HCT116 (cell line): ENCODE results near the gene RUFY4. TPM values are rescaled to one million over a fixed set of nuclear protein-coding genes. Genes with fewer than 3 reads are reported as not detected.

Experiments used
- ATAC-seq: fragments of 200-7000 bp; cut with Tn5 transposase; 2 replicates; pipeline ENCODE4 v1.9.1; 2020; ENCODE audit warnings: mild to moderate bottlenecking, moderate library complexity
- BruUV-seq: library from RNA; stranded (reverse); fragments of 400-500 nt; replicated peaks from 2 replicates; lab custom pipeline; 2021; lab: Mats Ljungman, UMichigan
- CTCF ChIA-PET: fragments of 300-600 bp; sonication (Branson Sonifier 250); formaldehyde crosslinking; loops from one replicate; lab custom pipeline; 2021; ENCODE audit warnings: antibody characterized with exemption; lab: Charles Lee
- POLR2A ChIA-PET: fragments of 300-600, 350-600 bp; sonication (Branson Sonifier 250); formaldehyde crosslinking; loops from one replicate; lab custom pipeline; 2021; ENCODE audit warnings: antibody characterized with exemption; lab: Charles Lee
- RAD21 ChIA-PET, 2 experiments: fragments of 300-600 bp; sonication (Branson Sonifier 250); formaldehyde crosslinking; loops; one replicate each; lab custom pipeline; 2023; ENCODE audit warnings: low total read pairs in 2 of 2; ENCODE audit not compliant: uncharacterized antibody in 2 of 2, unreplicated experiment in 2 of 2, low non-redundant PET in 1 of 2; lab: Charles Lee
- DNase-seq: peaks from one replicate; pipeline ENCODE4 v3.0.0-alpha.2; 2010; ENCODE audit warnings: low read depth, low spot score
- H2AFZ ChIP-seq: fragments of 200-600 bp; shearing (Covaris generic), sonication (generic); 2 replicates; pipeline ENCODE4 v1.6.1; 2017; ENCODE audit warnings: low read depth, mixed run types, mixed read lengths, antibody characterized with exemption, low read length; ENCODE audit not compliant: poor library complexity, severe bottlenecking
- H3K27ac ChIP-seq: 2 replicates; pipeline ENCODE4 v1.5.1; 2012; ENCODE audit warnings: low read depth, low read length
- H3K27me3 ChIP-seq: fragments of 200-600 bp; sonication (generic); 2 replicates; pipeline ENCODE4 v1.6.1; 2016; ENCODE audit warnings: mixed run types, low read length, mixed read lengths; ENCODE audit not compliant: insufficient read depth
- H3K36me3 ChIP-seq, 2 experiments: fragments of 200-500 bp in 1 of 2; fragments of 200-600 bp in 1 of 2; sonication (Bioruptor generic) in 1 of 2; sonication (generic) in 1 of 2; 2 replicates each; pipeline versions ENCODE4 v1.5.1 to v1.6.1; 2014 to 2016; ENCODE audit warnings: low read length in 2 of 2, inconsistent platforms in 1 of 2, mixed read lengths in 1 of 2, mixed run types in 1 of 2; ENCODE audit not compliant: insufficient read depth in 2 of 2, control insufficient read depth in 1 of 2
- H3K4me1 ChIP-seq, 2 experiments: fragments of 200-600 bp in 1 of 2; sonication (generic) in 1 of 2; 2 replicates each; pipeline versions ENCODE4 v1.5.1 to v1.6.1; 2012 to 2017; ENCODE audit warnings: low read length in 2 of 2, inconsistent platforms in 1 of 2, mild to moderate bottlenecking in 1 of 2, mixed read lengths in 1 of 2, mixed run types in 1 of 2, moderate library complexity in 1 of 2; ENCODE audit not compliant: insufficient read depth in 2 of 2, control insufficient read depth in 1 of 2
- H3K4me2 ChIP-seq: fragments of 200-600 bp; sonication (generic); 2 replicates; pipeline ENCODE4 v1.6.1; 2017; ENCODE audit warnings: mixed run types, low read length, mixed read lengths
- H3K4me3 ChIP-seq, 2 experiments: fragments of 200-600 bp in 1 of 2; sonication (generic) in 1 of 2; replicated peaks in 1 of 2; 2 replicates each; pipeline ENCODE4 v1.5.1; 2011 to 2016; ENCODE audit warnings: low read length in 2 of 2, control low read depth in 1 of 2, low read depth in 1 of 2, mild to moderate bottlenecking in 1 of 2, mixed read lengths in 1 of 2, mixed run types in 1 of 2
- H3K79me2 ChIP-seq: fragments of 200-600 bp; sonication (generic); 2 replicates; pipeline ENCODE4 v1.6.1; 2017; ENCODE audit warnings: mild to moderate bottlenecking, mixed run types, low read length, moderate library complexity, mixed read lengths; ENCODE audit not compliant: insufficient read depth
- H3K9ac ChIP-seq: fragments of 200-600 bp; sonication (generic); 2 replicates; pipeline ENCODE4 v1.6.1; 2016; ENCODE audit warnings: low read length, mixed read lengths
- H3K9me2 ChIP-seq: fragments of 200-600 bp; sonication (generic), shearing (Covaris generic); 2 replicates; pipeline ENCODE4 v1.6.1; 2017; ENCODE audit warnings: mixed run types, mild to moderate bottlenecking, moderate library complexity; ENCODE audit not compliant: insufficient read depth
- H3K9me3 ChIP-seq, 2 experiments: fragments of 200-500 bp in 1 of 2; fragments of 200-600 bp in 1 of 2; sonication (Bioruptor generic) in 1 of 2; sonication (generic) in 1 of 2; 2 replicates each; pipeline ENCODE4 v1.6.1; 2014 to 2017; ENCODE audit warnings: low read length in 2 of 2, mixed read lengths in 2 of 2, inconsistent platforms in 1 of 2, low read depth in 1 of 2, mild to moderate bottlenecking in 1 of 2, mixed run types in 1 of 2, moderate library complexity in 1 of 2; ENCODE audit not compliant: control insufficient read depth in 1 of 2, insufficient read depth in 1 of 2
- H4K20me1 ChIP-seq: fragments of 200-600 bp; sonication (generic), shearing (Covaris generic); 2 replicates; pipeline ENCODE4 v1.6.1; 2017; ENCODE audit warnings: mixed run types, mild to moderate bottlenecking, moderate library complexity; ENCODE audit not compliant: insufficient read depth
- CBX3 ChIP-seq: IDR thresholded peaks from 2 replicates; pipeline ENCODE4 v1.6.1; 2012; ENCODE audit warnings: low read depth
- CEBPB ChIP-seq: IDR thresholded peaks from 2 replicates; pipeline ENCODE4 v1.6.1; 2012; ENCODE audit warnings: low read depth
- EGR1 ChIP-seq: IDR thresholded peaks from 2 replicates; pipeline ENCODE4 v1.6.1; 2012; ENCODE audit warnings: low read depth
- ELF1 ChIP-seq: IDR thresholded peaks from 2 replicates; pipeline ENCODE4 v1.6.1; 2012; ENCODE audit warnings: low read depth, borderline replicate concordance
- EZH2 ChIP-seq: fragments of 200-600 bp; sonication (generic); IDR thresholded peaks from 2 replicates; pipeline ENCODE4 v1.6.1; 2017; ENCODE audit warnings: antibody characterized with exemption, mixed run types
- FOSL1 ChIP-seq: IDR thresholded peaks from 2 replicates; pipeline ENCODE4 v1.6.1; 2012; ENCODE audit warnings: low read depth
- JUND ChIP-seq: IDR thresholded peaks from 2 replicates; pipeline ENCODE4 v1.6.1; 2012
- POLR2A ChIP-seq: IDR thresholded peaks from 2 replicates; pipeline ENCODE4 v1.7.0; 2011; ENCODE audit warnings: borderline replicate concordance; ENCODE audit not compliant: insufficient read depth, insufficient read length; ENCODE audit errors: extremely low read depth
- POLR2AphosphoS5 ChIP-seq: IDR thresholded peaks from 2 replicates; pipeline ENCODE4 v1.6.1; 2011; ENCODE audit warnings: mild to moderate bottlenecking, low read depth, low read length, moderate library complexity
- SP1 ChIP-seq: IDR thresholded peaks from 2 replicates; pipeline ENCODE4 v1.6.1; 2012; ENCODE audit warnings: low read depth
- SRF ChIP-seq: IDR thresholded peaks from 2 replicates; pipeline ENCODE4 v1.6.1; 2012; ENCODE audit warnings: low read depth
- TCF7L2 ChIP-seq: IDR thresholded peaks from 2 replicates; pipeline ENCODE4 v1.7.0; 2011; ENCODE audit warnings: borderline replicate concordance, inconsistent platforms; ENCODE audit not compliant: insufficient read depth, insufficient read length; ENCODE audit errors: extremely low read depth
- YY1 ChIP-seq: IDR thresholded peaks from 2 replicates; pipeline ENCODE4 v1.6.1; 2011; ENCODE audit warnings: low read length, low read depth, moderate library complexity, mild to moderate bottlenecking; ENCODE audit not compliant: insufficient replicate concordance; ENCODE audit errors: extremely low read depth
- ZNF274 ChIP-seq: fragments of 200-500 bp; sonication (Bioruptor generic); IDR thresholded peaks from 2 replicates; pipeline ENCODE4 v1.6.1; 2014; ENCODE audit warnings: mild to moderate bottlenecking, low read depth, low read length, inconsistent platforms
- intact Hi-C: fragments of 100-400 bp; cut with micrococcal nuclease; formaldehyde crosslinking; loops from 2 replicates; pipeline ENCODE4 v1.10.0; 2022
- total RNA-seq: library from RNA; stranded (reverse); gene quantifications from one replicate; pipeline ENCODE4 v1.2.1, GENCODE V29; 2021; ENCODE audit not compliant: unreplicated experiment
- TF ChIP-seq, protein P1 (sequence below), 3 experiments: fragments of 200-600 bp in 1 of 3; sonication (generic) in 1 of 3; IDR thresholded peaks in 2 of 3; conservative IDR thresholded peaks in 1 of 3; 2 replicates each; pipeline ENCODE4 v1.5.1; 2012 to 2017; ENCODE audit warnings: low read depth in 2 of 3, low read length in 2 of 3, antibody characterized with exemption in 1 of 3, borderline replicate concordance in 1 of 3, control low read depth in 1 of 3, mild to moderate bottlenecking in 1 of 3, mixed read lengths in 1 of 3, mixed run types in 1 of 3, moderate library complexity in 1 of 3; ENCODE audit not compliant: insufficient read depth in 1 of 3
- TF ChIP-seq, protein P2 (sequence below): IDR thresholded peaks from 2 replicates; pipeline ENCODE4 v1.6.1; 2012; ENCODE audit warnings: low read depth
- TF ChIP-seq, protein P3 (sequence below): IDR thresholded peaks from 2 replicates; pipeline ENCODE4 v1.6.1; 2012

Gene RUFY4
- total RNA-seq, 1 experiment from 2014 or later = 0.27 TPM

DNA sequence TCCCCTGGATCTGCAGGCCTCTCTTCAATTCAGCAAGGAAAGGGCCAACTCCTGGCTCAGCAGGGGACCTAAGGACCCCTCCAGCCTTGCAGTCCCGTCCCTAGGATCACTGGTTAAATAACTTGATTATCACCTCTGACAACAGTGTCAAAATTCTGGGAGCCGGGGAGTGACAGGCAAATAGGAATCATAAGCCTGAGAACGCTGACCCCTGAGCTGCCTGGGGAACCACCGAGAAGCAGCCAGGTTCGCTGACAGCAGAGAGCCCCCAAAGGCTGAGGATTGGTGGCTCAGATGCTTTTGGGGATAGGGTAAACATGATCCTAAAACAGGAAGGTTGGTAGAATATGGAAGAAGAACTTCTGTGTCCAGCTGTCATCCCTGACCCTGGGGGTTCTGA, 48.8 kb upstream of the RUFY4 start:
- H3K36me3 ChIP-seq = no peaks in the 10 kb centered on the region
- H3K9me2 ChIP-seq = no peaks in the 10 kb centered on the region
- RAD21 ChIA-PET = no interaction called here
- ATAC-seq = no peak
- no peaks in the 10 kb centered on the region for H4K20me1 ChIP-seq
- H2AFZ ChIP-seq = no peak overlapping the region
- TF ChIP-seq, protein P1, sequence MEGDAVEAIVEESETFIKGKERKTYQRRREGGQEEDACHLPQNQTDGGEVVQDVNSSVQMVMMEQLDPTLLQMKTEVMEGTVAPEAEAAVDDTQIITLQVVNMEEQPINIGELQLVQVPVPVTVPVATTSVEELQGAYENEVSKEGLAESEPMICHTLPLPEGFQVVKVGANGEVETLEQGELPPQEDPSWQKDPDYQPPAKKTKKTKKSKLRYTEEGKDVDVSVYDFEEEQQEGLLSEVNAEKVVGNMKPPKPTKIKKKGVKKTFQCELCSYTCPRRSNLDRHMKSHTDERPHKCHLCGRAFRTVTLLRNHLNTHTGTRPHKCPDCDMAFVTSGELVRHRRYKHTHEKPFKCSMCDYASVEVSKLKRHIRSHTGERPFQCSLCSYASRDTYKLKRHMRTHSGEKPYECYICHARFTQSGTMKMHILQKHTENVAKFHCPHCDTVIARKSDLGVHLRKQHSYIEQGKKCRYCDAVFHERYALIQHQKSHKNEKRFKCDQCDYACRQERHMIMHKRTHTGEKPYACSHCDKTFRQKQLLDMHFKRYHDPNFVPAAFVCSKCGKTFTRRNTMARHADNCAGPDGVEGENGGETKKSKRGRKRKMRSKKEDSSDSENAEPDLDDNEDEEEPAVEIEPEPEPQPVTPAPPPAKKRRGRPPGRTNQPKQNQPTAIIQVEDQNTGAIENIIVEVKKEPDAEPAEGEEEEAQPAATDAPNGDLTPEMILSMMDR (IDR thresholded peaks at IDR 0.05 in 2 of 3, conservative IDR thresholded peaks at IDR 0.05 in 1 of 3; ENCODE audit: borderline replicate concordance in 1 of 3, insufficient read depth in 1 of 3, low read depth in 2 of 3, low read length in 2 of 3) = no peak
- TF ChIP-seq CBX3 (no peak), EGR1 (no peak), TCF7L2 (no peak), ZNF274 (no peak), SP1 (no peak), ELF1 (no peak), FOSL1 (no peak), YY1 (no peak), CEBPB (no peak), EZH2 (no peak), SRF (no peak), POLR2AphosphoS5 (no peak), JUND (no peak), POLR2A (no peak)
- TF ChIP-seq, protein P2, sequence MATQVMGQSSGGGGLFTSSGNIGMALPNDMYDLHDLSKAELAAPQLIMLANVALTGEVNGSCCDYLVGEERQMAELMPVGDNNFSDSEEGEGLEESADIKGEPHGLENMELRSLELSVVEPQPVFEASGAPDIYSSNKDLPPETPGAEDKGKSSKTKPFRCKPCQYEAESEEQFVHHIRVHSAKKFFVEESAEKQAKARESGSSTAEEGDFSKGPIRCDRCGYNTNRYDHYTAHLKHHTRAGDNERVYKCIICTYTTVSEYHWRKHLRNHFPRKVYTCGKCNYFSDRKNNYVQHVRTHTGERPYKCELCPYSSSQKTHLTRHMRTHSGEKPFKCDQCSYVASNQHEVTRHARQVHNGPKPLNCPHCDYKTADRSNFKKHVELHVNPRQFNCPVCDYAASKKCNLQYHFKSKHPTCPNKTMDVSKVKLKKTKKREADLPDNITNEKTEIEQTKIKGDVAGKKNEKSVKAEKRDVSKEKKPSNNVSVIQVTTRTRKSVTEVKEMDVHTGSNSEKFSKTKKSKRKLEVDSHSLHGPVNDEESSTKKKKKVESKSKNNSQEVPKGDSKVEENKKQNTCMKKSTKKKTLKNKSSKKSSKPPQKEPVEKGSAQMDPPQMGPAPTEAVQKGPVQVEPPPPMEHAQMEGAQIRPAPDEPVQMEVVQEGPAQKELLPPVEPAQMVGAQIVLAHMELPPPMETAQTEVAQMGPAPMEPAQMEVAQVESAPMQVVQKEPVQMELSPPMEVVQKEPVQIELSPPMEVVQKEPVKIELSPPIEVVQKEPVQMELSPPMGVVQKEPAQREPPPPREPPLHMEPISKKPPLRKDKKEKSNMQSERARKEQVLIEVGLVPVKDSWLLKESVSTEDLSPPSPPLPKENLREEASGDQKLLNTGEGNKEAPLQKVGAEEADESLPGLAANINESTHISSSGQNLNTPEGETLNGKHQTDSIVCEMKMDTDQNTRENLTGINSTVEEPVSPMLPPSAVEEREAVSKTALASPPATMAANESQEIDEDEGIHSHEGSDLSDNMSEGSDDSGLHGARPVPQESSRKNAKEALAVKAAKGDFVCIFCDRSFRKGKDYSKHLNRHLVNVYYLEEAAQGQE = no peak
- TF ChIP-seq, protein P3, sequence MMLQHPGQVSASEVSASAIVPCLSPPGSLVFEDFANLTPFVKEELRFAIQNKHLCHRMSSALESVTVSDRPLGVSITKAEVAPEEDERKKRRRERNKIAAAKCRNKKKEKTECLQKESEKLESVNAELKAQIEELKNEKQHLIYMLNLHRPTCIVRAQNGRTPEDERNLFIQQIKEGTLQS = no peak
- intact Hi-C loops = no loop called here
- H3K79me2 ChIP-seq = no peaks in the 10 kb centered on the region
- H3K27ac ChIP-seq = no peak overlapping the region
- H3K4me1 ChIP-seq = no peaks in the 10 kb centered on the region
- no peak overlapping the region for H3K4me2 ChIP-seq
- no peak overlapping the region for H3K4me3 ChIP-seq
- CTCF ChIA-PET = no interaction called here
- H3K9ac ChIP-seq = no peak overlapping the region
- POLR2A ChIA-PET = no interaction called here
- BruUV-seq = no TSS peak
- DNase-seq = no peak
- H3K9me3 ChIP-seq = no peaks in the 10 kb centered on the region
- no peaks in the 10 kb centered on the region for H3K27me3 ChIP-seq
